ENCODE measurements around the gene STK24. TPM values are rescaled to one million over a fixed set of nuclear protein-coding genes. Genes with fewer than 3 reads are reported as not detected.

The STK24 gene
- total and polyA plus RNA-seq, 7 donors, result 27.2 to 58.1 (median 34.3) TPM

DNA sequence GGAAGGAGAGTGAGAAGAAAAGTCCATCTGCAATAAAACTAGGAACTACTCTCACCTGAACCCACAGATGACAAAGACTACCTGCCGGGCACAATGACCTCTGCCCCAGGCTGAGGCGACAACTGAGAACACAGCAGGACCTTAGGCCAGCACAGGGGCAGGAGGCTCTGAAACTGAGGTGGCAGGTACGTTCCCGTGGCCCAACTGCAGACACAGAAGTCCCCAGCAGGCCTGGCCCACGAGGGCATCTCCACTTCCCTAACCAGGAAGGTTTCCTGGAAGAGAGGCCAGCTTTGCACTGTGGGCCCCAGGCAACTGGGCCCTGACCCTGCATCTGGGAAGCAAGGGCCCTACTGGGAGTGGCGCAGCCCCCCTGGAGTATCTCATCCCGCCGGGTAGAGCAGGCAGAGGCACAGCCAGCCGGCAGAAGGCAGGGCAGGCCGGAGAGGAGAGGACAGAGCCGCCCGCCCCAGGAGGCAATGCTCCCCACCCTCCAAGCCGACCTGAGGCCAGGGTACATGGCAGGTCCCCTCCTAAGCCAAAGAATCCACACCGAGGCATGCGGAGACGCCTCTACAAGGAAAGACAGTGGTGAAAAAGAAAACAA lies 32.7 kb downstream of the STK24 start:
- H3K4me1 ChIP-seq, result peaks cover 67% of the 10 kb centered on the region
- DNase-seq (peak in 1 of 2 donors; percentile 54), ATAC-seq (peak in 3 of 4 donors; percentile 29 to 40 (median 33))
- H3K36me3 ChIP-seq (ENCODE audit: insufficient read depth in 1 of 2, low read depth in 1 of 2), result no peaks in the 10 kb centered on the region
- no peaks in the 10 kb centered on the region for H3K9me3 ChIP-seq
- peak overlapping the region; percentile 73 for H3K27ac ChIP-seq
- intact Hi-C loops (cut with DNase I), result no loop called here
- WGBS, 3 donors, result 52 to 74% (median 60%) methylated on average over 16 of the region's 16 CpGs
- TF ChIP-seq, protein P1, sequence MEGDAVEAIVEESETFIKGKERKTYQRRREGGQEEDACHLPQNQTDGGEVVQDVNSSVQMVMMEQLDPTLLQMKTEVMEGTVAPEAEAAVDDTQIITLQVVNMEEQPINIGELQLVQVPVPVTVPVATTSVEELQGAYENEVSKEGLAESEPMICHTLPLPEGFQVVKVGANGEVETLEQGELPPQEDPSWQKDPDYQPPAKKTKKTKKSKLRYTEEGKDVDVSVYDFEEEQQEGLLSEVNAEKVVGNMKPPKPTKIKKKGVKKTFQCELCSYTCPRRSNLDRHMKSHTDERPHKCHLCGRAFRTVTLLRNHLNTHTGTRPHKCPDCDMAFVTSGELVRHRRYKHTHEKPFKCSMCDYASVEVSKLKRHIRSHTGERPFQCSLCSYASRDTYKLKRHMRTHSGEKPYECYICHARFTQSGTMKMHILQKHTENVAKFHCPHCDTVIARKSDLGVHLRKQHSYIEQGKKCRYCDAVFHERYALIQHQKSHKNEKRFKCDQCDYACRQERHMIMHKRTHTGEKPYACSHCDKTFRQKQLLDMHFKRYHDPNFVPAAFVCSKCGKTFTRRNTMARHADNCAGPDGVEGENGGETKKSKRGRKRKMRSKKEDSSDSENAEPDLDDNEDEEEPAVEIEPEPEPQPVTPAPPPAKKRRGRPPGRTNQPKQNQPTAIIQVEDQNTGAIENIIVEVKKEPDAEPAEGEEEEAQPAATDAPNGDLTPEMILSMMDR (IDR thresholded peaks at IDR 0.05), result no peak
- peak overlapping the region; percentile 46 for H3K4me3 ChIP-seq
- H3K27me3 ChIP-seq (ENCODE audit: insufficient read depth in 3 of 3, low read length in 2 of 3), result no peaks in the 10 kb centered on the region

DNA sequence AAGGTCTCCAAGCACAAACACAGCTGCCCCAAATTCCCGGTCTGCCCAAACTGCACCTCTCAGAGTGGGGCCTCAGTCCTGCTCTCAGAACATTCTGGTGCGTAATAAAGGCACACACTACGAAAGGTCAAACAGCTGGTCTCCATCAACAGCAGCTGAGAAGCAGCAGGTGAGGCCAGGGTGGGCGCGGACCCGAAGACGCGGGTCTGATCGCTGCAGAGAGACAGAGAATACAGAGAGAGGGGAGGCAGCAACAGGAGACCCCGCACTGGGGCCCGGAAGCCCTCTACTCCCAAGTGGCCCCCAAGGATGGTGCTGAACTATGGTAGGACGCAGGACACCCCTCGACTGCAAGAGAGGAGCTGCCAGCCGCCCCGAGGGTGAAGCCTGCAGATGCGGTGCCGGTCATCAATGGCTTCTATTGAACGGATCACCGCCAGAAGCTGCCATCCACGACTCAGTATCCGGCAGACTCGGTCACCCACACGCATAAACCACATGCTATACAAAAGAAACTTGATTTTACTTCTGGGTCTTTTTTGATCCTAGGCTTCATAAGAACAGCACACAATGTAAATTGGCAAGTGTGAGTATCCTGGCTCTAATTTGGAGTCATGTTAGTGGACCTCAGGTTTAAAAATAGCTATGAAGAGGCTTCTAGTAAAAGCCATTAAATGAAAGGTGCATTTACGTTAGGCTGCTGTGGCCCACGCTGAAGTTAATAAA lies 33.4 kb downstream of the STK24 start:
- Histone ChIP-seq H3K27me3 (ENCODE audit: insufficient read depth in 3 of 3, low read length in 2 of 3) (no peaks in the 10 kb centered on the region), H3K27ac (peak overlapping the region; percentile 73), H3K9me3 (no peaks in the 10 kb centered on the region), H3K4me3 (peak overlapping the region; percentile 46), H3K4me1 (peaks cover 67% of the 10 kb centered on the region), H3K36me3 (ENCODE audit: insufficient read depth in 1 of 2, low read depth in 1 of 2) (no peaks in the 10 kb centered on the region)
- TF ChIP-seq, protein P1 (IDR thresholded peaks at IDR 0.05), result no peak
- DNase-seq (peak in 1 of 2 donors; percentile 42), ATAC-seq (peak in 3 of 4 donors; percentile 57 to 81 (median 73))
- intact Hi-C loops (cut with DNase I), result no loop called here
- 51 to 68% (median 57%) methylated on average over 25 of the region's 25 CpGs for WGBS, 3 donors

DNA sequence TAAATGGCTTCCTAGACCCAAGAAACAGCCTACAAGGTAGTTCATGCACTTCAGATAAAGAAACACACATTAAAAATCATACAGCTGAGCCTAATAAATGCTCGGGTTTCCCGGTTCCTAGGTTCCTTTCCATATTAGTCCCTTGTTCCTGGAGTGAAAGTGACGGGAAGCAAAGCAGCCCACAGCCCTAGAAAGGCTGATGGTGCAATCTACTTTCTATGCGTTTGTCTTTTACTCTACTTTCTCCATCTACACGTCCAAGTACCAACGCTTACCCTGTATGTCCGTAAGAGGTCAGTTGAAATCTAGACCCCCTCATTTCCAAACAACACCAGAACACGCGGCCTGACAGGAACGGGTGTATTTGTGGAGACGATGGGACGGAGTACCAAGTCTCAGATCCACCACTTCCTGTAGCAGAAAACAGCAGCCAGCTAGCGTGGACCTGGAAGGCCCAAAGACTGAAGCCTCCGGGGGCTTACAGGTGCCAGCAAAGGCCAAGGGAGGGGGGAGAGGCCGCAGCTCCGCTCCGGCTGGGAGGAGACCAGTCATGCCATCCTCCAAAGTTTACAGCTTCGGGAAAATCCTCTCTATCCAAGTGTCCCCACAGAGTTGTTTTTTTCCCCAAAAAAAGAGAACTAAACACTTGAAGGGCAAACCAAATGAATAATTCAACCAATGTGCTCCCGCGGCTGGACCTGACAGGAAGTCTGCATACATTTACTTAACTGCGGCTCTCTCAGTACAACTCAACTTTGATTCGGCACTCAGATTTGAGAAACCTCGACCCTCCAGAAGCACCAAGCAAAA lies 34.1 kb downstream of the STK24 start:
- Histone ChIP-seq H3K27ac (peak overlapping the region; percentile 73), H3K4me1 (peaks cover 63% of the 10 kb centered on the region), H3K36me3 (ENCODE audit: insufficient read depth in 1 of 2, low read depth in 1 of 2) (no peaks in the 10 kb centered on the region), H3K9me3 (no peaks in the 10 kb centered on the region), H3K4me3 (peak overlapping the region; percentile 46), H3K27me3 (ENCODE audit: insufficient read depth in 3 of 3, low read length in 2 of 3) (no peaks in the 10 kb centered on the region)
- intact Hi-C loops (cut with DNase I), result no loop called here
- WGBS, 3 donors, result 38 to 60% (median 41%) methylated on average over 23 of the region's 23 CpGs
- ATAC-seq, result peak; percentile 7 to 41 (median 25)
- TF ChIP-seq, protein P1 (IDR thresholded peaks at IDR 0.05), result no peak
- peak in 1 of 2 donors; percentile 60 for DNase-seq

DNA sequence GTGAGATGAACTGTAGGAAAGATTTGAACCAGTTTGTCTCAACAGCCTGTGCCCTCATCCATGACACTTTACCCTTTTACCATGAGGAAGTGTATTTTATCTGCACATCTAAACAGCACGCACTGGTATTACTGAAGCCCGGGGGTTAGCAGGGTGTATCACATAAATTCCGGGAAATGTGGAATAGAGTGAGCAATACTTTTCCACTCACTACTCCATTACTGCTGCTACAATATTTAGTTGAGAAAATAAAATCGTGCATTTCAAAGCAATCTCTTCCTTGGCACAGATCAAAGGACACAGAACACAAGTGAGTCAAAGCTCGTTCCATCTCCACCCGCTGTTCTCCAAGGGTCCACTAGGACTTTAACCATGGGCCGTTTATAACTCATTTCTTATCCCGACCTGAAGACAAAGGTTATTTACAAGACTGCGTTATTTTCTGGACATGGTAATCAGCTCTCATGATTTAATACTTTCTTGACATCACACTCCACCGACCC lies 35.2 kb downstream of the STK24 start:
- Histone ChIP-seq H3K36me3 (ENCODE audit: insufficient read depth in 1 of 2, low read depth in 1 of 2) (no peaks in the 10 kb centered on the region), H3K27me3 (ENCODE audit: insufficient read depth in 3 of 3, low read length in 2 of 3) (no peaks in the 10 kb centered on the region), H3K4me1 (peaks cover 63% of the 10 kb centered on the region), H3K4me3 (no peak overlapping the region), H3K27ac (no peak overlapping the region), H3K9me3 (no peaks in the 10 kb centered on the region)
- ATAC-seq (no peak), DNase-seq (no peak)
- TF ChIP-seq, protein P1 (IDR thresholded peaks at IDR 0.05), result no peak
- WGBS, 3 donors, result 58 to 69% (median 58%) methylated on average over 10 of the region's 10 CpGs
- intact Hi-C loops (cut with DNase I), result no loop called here
